Measurements from ENCODE around the gene SCEL. TPM values are rescaled to one million over a fixed set of nuclear protein-coding genes. Genes with fewer than 3 reads are reported as not detected.
"Not testable (repeated sequence)": the region's sequence is repeated elsewhere in the genome, so short reads cannot be mapped to it uniquely, and the experiment has no call there.

Gene SCEL
- total and polyA plus RNA-seq, 2 of the 8 experiments (the other 6 are each of a cell fraction or from before 2014, with no cell fraction given) = not detected

DNA sequence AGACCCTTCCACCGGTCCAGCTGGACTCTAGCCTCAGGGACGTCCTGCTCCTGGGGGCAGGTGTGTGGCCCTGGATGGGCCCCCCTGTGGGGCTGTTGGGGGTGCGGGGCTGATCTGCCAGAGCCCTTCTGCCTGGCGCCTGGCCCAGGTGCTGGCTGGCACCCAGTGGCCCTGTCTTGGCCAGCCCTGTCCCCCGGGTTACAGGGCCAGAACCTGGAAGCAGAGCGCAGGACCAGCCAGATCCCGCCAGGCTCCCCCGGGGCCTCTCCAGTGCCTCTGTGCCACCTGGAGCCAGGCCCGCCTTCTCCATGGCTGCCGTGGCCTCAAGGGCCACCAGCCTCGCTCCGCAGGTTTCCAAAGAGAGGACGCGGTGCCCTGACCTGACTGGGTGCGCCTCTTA lies 127.3 kb downstream of the SCEL start:
- H4K5ac ChIP-seq (ENCODE audit: insufficient read length, low read depth, low read length); H3K23me2 ChIP-seq (ENCODE audit: low read depth, low read length); H2AFZ ChIP-seq (ENCODE audit: low read length); H2BK15ac ChIP-seq (ENCODE audit: low read length); FAIRE-seq; H3K4ac ChIP-seq (replicated peaks; ENCODE audit: insufficient read length, low read depth, low read length); H4K91ac ChIP-seq (replicated peaks; ENCODE audit: insufficient read length, low read length); H4K20me1 ChIP-seq (replicated peaks in 1 of 2; ENCODE audit: control insufficient read depth in 1 of 2, insufficient read depth in 2 of 2, low read length in 2 of 2); H3K14ac ChIP-seq (ENCODE audit: insufficient read length); H3K79me2 ChIP-seq (ENCODE audit: control insufficient read depth in 1 of 2, insufficient read depth in 2 of 2, low read length in 2 of 2); POLR2A ChIA-PET (ENCODE audit: partially characterized antibody); H4K8ac ChIP-seq (ENCODE audit: extremely low read depth, insufficient read depth, low read length); H3K4me3 ChIP-seq (ENCODE audit: extremely low read depth in 1 of 4, insufficient read depth in 2 of 4, low read depth in 3 of 4, low read length in 4 of 4); H2AK5ac ChIP-seq (ENCODE audit: low read depth, low read length); H3K4me1 ChIP-seq (replicated peaks in 1 of 4; ENCODE audit: control insufficient read depth in 3 of 4, insufficient read depth in 4 of 4, low read length in 3 of 4); DNase-seq (ENCODE audit: low read depth in 1 of 2, low spot score in 2 of 2); H2BK120ac ChIP-seq (replicated peaks; ENCODE audit: low read depth, low read length); H3K36me3 ChIP-seq (ENCODE audit: control insufficient read depth in 2 of 4, insufficient read depth in 4 of 4, low read length in 3 of 4); H2BK5ac ChIP-seq (ENCODE audit: low read depth, low read length); CTCF ChIA-PET (ENCODE audit: partially characterized antibody); H3K27ac ChIP-seq (ENCODE audit: low read depth, low read length); H3K4me2 ChIP-seq (ENCODE audit: insufficient read depth in 1 of 2, low read depth in 2 of 2, low read length in 2 of 2); H3K18ac ChIP-seq (ENCODE audit: extremely low read depth, low read length); H3K23ac ChIP-seq (ENCODE audit: insufficient read length); H2BK20ac ChIP-seq (ENCODE audit: low read length); H3K27me3 ChIP-seq (replicated peaks in 1 of 4; ENCODE audit: control insufficient read depth in 3 of 4, extremely low read depth in 1 of 4, insufficient read depth in 3 of 4, low read length in 3 of 4); H3K56ac ChIP-seq (replicated peaks; ENCODE audit: insufficient read length, low read depth, low read length); H3K79me1 ChIP-seq (ENCODE audit: low read depth, low read length); H3K9ac ChIP-seq (replicated peaks in 1 of 4; ENCODE audit: extremely low read depth in 1 of 4, low read depth in 3 of 4, low read length in 3 of 4); H2BK12ac ChIP-seq (ENCODE audit: low read depth, low read length): not testable (repeated sequence)
- H3K9me3 ChIP-seq (ENCODE audit: insufficient read depth in 2 of 2, low read depth in 1 of 2, low read length in 1 of 2) = peaks cover 3 to 27% of the 10 kb centered on the region in 2 experiments; a peak in 2 of 4 replicates
- 96% methylated on average over 11 of the region's 15 CpGs; no CpG with 5 or more reads in 1 of the 2 experiments for WGBS, 2 experiments (ENCODE audit: extremely low coverage in 1 of 2, insufficient coverage in 1 of 2, insufficient read length in 1 of 2, insufficient replicate concordance in 2 of 2, low coverage in 1 of 2, low lambda C conversion rate in 2 of 2, missing lambda C conversion rate in 1 of 2)
